Thymus (tissue), 11 donors: Measurements from ENCODE around the gene GMPR. TPM values are rescaled to one million over a fixed set of nuclear protein-coding genes. Genes with fewer than 3 reads are reported as not detected.

Experiments
- DNase-seq, 9 donors: peaks; one replicate each; pipeline ENCODE4 v3.0.0-alpha.2; 2013; ENCODE audit warnings: low spot score in 9 of 9, low read depth in 6 of 9, missing footprints in 1 of 9
- H3K27ac ChIP-seq, 2 donors: one replicate each; pipeline ENCODE4 v1.5.1; 2013; ENCODE audit warnings: control low read depth in 1 of 2, low read depth in 1 of 2, low read length in 1 of 2, mild to moderate bottlenecking in 1 of 2, moderate library complexity in 1 of 2
- H3K27me3 ChIP-seq, 2 donors: one replicate each; pipeline ENCODE4 v1.5.1; 2013; ENCODE audit warnings: low read length in 1 of 2; ENCODE audit not compliant: control insufficient read depth in 2 of 2, insufficient read depth in 1 of 2
- H3K36me3 ChIP-seq, 2 donors: one replicate each; pipeline ENCODE4 v1.5.1; 2013; ENCODE audit warnings: low read length in 1 of 2, mild to moderate bottlenecking in 1 of 2, moderate library complexity in 1 of 2; ENCODE audit not compliant: control insufficient read depth in 2 of 2, insufficient read depth in 2 of 2
- H3K4me1 ChIP-seq, 2 donors: one replicate each; pipeline ENCODE4 v1.5.1; 2013; ENCODE audit warnings: low read length in 2 of 2; ENCODE audit not compliant: control insufficient read depth in 2 of 2, insufficient read depth in 2 of 2
- H3K4me3 ChIP-seq, 2 donors: one replicate each; pipeline ENCODE4 v1.5.1; 2013; ENCODE audit warnings: low read length in 2 of 2, control low read depth in 1 of 2, mild to moderate bottlenecking in 1 of 2
- H3K9me3 ChIP-seq, 2 donors: one replicate each; pipeline ENCODE4 v1.5.1; 2013; ENCODE audit warnings: low read length in 1 of 2, mild to moderate bottlenecking in 1 of 2; ENCODE audit not compliant: control insufficient read depth in 2 of 2, insufficient read depth in 1 of 2
- WGBS: extraction: QIAGEN DNeasy Blood & Tissue Kit; methylation state at CpG from one replicate; pipeline ENCODE4 v1.1.7; 2013; 5-methylcytosine and 5-hydroxymethylcytosine counted together
- polyA plus RNA-seq: library from polyadenylated mRNA; stranded (reverse); fragments of 200-250 nt; gene quantifications from one replicate; pipeline ENCODE4 v1.2.3, GENCODE V29; 2013
- total RNA-seq: library from RNA; stranded (reverse); fragments of 120-200 nt; gene quantifications from one replicate; pipeline ENCODE4 v1.2.4, GENCODE V29; 2013
- donor health status: healthy.

GMPR gene
- total and polyA plus RNA-seq, 2 donors: 4.1 to 17.2 TPM

DNA sequence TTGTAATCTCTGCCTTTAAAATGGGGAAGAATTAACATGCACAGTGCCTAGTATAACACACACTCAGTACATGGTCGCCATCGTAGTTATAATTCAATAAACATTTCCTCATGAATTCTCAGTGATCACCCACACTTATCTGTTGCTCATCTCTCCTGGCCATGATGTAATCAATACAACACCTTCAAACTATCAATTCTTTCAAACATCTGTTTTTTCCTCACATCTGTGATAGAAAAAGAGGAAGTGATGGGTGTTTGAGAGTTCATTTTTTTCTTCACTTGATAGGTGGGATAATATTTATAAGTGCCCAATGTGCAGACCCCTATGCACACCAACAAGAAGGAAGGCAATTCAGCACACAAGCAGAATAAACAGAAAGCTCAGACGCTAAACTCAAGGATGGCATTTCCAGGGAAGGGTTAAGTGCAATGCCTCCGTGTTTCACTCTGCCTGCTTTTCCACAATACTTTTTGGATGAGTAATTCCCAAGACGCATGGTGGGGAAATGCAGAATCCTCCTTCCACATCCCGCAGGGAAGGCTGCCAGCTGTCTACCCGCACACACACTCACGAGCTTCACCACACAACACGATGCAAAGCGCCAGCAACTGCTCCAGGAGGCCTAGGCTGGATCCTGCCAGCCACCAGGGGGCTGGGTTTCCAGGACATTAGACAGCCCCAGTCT lies 100.3 kb downstream of the GMPR start:
- Histone ChIP-seq H3K4me1 (no peaks in the 10 kb centered on the region), H3K4me3 (no peak overlapping the region), H3K27me3 (no peaks in the 10 kb centered on the region), H3K9me3 (no peaks in the 10 kb centered on the region), H3K36me3 (no peaks in the 10 kb centered on the region), H3K27ac (no peak overlapping the region)
- no peak for DNase-seq
- WGBS: 96% methylated on average over 10 of the region's 10 CpGs

- H3K27ac ChIP-seq: no peak overlapping the region
- H3K36me3 ChIP-seq: no peaks in the 10 kb centered on the region
- 90% methylated on average over 3 of the region's 3 CpGs for WGBS
- no peaks in the 10 kb centered on the region for H3K27me3 ChIP-seq
- DNase-seq: no peak
- no peak overlapping the region for H3K4me3 ChIP-seq
- H3K9me3 ChIP-seq: no peaks in the 10 kb centered on the region
- H3K4me1 ChIP-seq: no peaks in the 10 kb centered on the region
Measured at GRCh38 chr6:16339265-16339587, 100.8 kb downstream of the GMPR start.

GRCh38 chr6:16343593-16343992 lies 105.2 kb downstream of the GMPR start:
- H3K4me1 ChIP-seq: no peaks in the 10 kb centered on the region
- H3K27me3 ChIP-seq: no peaks in the 10 kb centered on the region
- 97% methylated on average over 8 of the region's 8 CpGs for WGBS
- H3K9me3 ChIP-seq: no peaks in the 10 kb centered on the region
- no peak overlapping the region for H3K4me3 ChIP-seq
- H3K27ac ChIP-seq: no peak overlapping the region
- H3K36me3 ChIP-seq: no peaks in the 10 kb centered on the region
- DNase-seq: no peak

DNA sequence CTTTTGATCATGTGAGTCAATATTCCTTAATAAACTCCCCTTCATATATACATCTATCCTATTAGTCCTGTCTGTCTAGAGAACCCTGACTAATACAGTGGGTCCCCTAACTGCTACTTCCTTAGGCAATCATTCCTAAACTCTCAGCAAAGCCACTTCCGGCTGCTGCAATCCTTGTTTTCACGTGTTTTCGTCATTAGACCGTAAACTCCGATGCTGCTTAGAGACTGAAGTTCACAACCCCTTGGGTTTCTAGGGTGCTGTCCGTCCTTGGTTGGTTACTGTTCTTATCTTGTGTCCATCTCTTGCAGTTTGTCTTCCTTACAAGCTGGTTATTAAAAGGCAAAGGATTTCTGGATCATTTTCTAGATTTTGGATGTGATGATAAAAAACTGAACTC lies 106.4 kb downstream of the GMPR start:
- H3K4me3 ChIP-seq: no peak overlapping the region
- 97% methylated on average over 6 of the region's 6 CpGs for WGBS
- H3K27me3 ChIP-seq: no peaks in the 10 kb centered on the region
- no peaks in the 10 kb centered on the region for H3K9me3 ChIP-seq
- no peak for DNase-seq
- no peaks in the 10 kb centered on the region for H3K36me3 ChIP-seq
- H3K4me1 ChIP-seq: no peaks in the 10 kb centered on the region
- no peak overlapping the region for H3K27ac ChIP-seq

Other genes starting within 250 kb of the GMPR start
- 11.8 TPM for gene MYLIP, start 109.5 kb upstream of the GMPR start, total RNA-seq
- 25.5 TPM for gene MYLIP, start 109.5 kb upstream of the GMPR start, polyA plus RNA-seq